DMS 273 treated with DMSO at 0.1 percent for 48 hours (cell line): ENCODE data around the gene BTG1.
"Not testable (repeated sequence)": the region's sequence is repeated elsewhere in the genome, so short reads cannot be mapped to it uniquely, and the experiment has no call there.

Source experiments
- DNase-seq: peaks from one replicate; lab custom pipeline; 2025; lab: John Stamatoyannopoulos, UW

The BTG1 gene

GRCh38 chr12:92149563-92149962 lies 3.9 kb upstream of the BTG1 start:
- no peak for DNase-seq

GRCh38 chr12:92147491-92147890 lies 1.8 kb upstream of the BTG1 start:
- no peak for DNase-seq

DNA sequence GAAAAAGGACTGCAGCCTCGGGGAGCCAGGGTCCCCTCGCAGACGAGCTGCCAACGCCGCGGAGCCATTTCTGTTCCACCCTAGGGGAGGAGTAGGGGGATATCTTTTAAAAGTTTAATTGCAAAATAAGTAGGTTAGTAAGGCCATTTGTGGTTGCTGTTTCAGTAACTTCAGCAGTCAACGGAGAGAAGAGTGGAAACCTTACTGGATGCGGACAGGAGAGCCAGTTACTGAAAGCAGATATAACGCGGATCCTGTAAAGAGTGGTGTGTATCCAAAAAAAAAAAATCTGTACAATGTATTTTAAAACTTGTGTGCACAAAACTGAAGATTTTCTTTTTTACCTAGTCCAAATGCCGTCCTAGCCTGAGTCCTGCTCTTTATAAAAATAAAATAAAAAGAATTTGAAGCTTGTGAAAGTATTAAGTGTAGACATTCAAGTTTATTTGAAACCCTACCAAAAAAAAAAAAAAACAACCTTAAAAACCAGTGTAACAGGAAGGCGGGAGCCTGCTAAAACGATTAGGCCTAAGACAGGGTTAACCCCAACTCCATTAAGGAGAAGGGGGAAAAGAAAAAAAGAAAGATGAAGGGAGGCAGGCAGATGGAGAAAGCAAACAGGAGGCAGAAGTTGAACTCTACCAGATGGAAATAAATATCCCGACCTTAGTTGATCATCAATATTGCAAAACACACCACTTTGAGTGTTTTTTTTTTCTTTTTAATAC lies 1.0 kb upstream of the BTG1 start:
- no peak for DNase-seq

DNA sequence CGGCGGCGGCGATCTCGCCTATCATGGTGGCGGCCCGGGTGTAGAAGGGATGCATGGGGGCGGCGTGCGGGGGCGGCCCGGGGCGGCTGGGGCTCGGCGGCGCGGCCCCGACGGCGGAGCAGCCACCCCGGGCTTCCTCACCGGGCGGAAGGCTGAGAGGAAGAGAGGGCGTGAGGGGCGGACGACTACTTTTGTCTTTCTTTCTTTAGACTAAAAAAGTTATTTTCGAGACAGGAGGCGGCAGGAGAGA lies 240 bp downstream of the BTG1 start:
- no peak for DNase-seq

DNA sequence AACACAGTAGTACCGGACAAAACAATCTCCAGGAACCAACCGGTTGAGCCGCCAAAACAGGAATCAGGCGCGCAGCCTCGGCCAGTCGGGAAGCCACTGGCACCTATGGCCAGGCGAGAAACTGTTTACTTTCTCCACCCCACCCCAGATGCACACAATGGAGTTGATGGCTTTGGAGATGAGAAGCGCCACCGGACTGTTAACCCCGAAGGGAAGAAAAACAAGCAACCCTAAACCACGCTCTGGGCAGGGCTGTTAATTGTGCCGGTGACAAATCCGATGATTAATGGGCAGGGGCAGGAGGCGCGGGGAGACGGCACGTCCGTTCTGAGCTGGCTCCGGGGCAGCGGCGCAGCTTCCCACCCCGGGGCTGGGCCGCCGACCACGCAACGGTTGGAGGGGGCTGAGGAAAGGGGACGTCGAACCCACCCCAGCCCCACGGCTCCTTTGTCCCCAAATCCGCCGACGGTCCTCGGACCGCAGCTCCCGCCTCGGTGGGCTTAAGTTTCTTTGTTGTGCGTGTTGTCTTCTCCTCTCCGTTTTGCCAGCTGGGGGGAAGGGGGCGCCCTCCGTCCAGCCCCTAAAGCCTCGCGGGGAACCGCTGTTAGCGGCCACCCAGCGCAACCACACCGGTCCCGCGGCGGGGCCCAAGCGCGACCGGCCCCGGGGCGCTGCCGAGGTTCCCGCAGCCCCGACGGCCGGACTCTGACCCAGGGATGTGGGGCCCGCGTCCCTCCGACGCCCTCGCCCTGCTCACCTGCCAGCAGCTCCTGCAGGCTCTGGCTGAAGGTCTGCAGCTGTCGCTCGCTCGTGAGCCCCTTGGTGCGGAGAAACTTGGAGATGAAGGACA lies 790 bp downstream of the BTG1 start:
- no peak for DNase-seq

DNA sequence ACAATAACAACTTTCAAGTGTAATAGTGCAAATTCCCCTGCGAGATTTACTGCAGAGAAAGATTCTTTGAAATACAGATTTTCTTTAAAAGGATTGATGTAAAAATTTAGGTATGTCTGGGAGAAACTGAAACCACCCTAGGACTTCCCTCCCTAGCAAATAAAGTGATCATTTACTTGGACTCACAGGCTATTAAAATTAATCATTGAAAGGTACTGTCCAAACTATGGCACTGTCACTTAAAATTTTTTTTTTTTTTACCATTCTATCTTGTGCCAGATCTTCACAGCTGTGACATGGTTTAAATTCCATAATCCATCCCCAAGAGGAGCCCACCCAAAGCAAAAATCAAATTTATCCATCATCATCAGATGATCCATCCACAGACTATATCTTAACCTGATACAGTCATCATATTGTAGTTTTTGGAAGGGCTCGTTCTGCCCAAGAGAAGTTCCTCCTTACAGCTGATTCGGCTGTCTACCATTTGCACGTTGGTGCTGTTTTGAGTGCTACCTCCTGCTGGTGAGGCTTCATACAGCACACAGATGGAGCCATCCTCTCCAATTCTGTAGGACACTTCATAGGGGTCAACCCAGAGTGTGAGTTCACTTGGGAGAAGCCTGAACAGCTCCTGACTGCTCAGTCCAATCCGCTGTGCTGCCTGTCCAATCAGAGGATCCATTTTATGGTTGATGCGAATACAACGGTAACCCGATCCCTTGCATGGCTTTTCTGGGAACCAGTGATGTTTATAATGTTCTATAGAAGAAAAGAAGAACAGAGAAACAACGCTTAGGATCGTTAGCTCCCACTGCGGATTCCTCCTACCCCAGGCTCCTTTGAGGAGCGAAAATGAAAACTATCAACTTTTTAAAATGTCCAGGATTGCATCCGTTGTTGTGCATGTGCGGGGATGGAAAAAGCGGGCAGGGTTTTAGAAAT lies 1.7 kb downstream of the BTG1 start:
- peak; percentile 59 for DNase-seq

DNA sequence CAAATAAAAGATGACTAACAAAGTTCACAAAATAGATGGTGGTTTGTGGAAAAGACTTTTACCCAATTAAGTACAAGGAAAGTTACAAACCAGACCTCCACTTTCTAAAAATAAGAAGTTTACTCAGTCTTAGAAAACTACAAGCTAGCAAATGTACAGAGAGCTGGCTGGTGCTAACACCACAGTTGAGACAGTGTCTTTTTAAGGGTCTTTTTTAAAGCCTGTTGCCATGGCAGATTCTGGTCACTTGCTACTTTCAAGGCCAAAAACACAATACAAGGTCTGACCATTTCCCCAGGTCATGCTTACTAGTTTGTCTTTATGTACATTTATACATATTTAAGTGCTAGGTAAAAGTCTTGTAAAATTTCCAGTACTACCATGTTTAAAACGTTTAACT lies 2.4 kb downstream of the BTG1 start:
- DNase-seq = no peak

- DNase-seq = no peak
These were observed 3.3 kb downstream of the BTG1 start for GRCh38 chr12:92142251-92142926.

DNA sequence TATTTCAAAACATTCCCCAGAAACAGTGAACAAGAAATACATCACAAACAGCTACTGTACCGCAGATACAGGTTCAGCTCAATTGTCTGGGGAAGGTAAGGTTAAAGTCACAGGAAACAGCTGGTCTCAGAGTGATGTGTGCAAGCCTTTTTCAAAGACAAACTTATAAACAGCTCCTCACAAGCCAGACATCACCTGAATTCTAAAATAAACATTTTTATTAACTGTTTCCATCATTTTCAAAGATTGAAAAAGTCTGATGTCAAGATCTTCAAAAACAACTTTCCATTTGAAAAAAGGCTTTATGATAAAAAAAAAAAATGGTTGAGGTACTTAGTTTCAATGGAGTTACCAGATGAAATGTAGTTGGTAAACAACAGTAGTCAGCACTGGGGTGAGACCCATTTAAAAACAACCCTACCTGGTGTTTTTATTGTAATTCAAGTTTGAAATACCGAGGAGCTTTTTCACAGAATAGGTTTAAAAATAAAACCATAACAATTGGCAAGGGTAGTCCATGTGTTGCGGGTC lies 4.0 kb downstream of the BTG1 start:
- DNase-seq = no peak

DNA sequence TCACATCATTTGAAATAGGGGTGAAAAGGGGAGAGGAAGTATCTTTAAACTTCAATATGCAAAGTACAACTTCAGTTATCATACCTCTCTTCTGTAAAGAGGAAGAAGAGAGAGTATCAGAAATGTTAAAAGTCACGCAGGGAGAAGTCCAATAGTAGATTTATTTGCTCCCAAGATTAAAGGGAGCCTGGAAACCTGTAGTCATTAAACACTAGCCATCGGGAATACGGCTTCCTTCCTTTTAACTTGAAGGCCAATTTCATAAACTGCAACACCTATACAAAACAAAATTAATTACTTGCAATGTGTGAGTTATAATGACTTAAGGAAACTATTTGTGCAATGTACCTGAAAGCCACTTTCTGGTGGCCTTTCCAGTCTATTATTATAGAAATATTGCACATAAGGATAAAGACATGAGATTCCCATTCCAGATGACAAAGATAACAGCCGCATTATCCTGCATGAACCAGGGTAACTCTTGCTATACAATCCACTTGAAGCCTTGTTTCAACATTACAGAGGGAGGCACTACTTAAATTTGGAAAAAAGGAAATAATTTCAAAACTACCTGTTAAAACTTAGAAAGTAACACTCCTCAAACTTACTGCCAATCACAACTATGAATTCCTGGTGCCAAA lies 4.6 kb downstream of the BTG1 start:
- DNase-seq = no peak

DNA sequence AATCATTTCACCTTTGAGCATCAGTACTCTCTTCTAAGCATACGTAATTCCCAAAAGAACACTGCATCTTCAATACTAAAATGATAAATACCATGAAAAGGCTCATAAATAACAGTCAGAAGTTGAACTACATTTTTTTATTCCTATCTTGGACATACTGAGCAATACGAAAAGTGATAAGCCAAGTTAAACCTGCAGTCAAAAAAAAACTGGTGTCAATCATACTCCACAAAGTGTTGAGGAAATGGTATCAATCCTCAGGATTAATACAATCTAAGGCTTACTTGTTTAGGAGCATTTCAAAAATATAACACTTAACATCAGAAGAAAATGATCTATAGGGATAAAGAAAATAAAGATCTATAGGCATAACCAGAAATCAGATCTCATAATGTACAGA lies 5.5 kb downstream of the BTG1 start:
- no peak for DNase-seq

DNA sequence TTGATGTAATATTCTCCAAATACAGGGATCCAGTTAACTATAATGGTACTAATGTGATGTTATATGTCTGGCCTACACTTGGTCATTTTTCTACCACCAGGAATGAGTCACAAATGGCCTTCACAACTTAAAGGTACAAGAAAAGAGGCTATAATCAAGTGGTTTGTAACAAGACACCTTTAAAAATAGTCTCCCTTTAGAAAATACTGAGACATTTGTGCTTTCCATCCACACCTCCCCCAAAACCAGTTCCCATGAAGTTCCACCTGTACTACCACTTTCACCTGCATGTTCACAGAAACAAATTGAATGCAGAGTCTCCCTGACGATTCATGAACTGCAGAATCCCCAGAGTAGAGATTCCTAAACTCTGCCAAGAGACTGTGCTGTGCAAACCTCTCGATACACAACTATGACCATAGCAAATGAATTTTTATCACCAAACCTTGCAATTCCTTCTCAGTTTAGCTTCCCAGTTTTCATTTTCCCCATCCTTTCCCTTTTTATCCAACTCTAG lies 6.0 kb downstream of the BTG1 start:
- no peak for DNase-seq

- no peak for DNase-seq
These were observed 7.0 kb downstream of the BTG1 start for GRCh38 chr12:92138626-92139025.

GRCh38 chr12:92138144-92138543 lies 7.5 kb downstream of the BTG1 start:
- no peak for DNase-seq

GRCh38 chr12:92136965-92137721 lies 8.5 kb downstream of the BTG1 start:
- DNase-seq = no peak

- DNase-seq = no peak
These were observed 9.5 kb downstream of the BTG1 start for GRCh38 chr12:92136026-92136730.

- not testable (repeated sequence) for DNase-seq
These were observed 10.1 kb downstream of the BTG1 start for GRCh38 chr12:92135541-92135940.

DNA sequence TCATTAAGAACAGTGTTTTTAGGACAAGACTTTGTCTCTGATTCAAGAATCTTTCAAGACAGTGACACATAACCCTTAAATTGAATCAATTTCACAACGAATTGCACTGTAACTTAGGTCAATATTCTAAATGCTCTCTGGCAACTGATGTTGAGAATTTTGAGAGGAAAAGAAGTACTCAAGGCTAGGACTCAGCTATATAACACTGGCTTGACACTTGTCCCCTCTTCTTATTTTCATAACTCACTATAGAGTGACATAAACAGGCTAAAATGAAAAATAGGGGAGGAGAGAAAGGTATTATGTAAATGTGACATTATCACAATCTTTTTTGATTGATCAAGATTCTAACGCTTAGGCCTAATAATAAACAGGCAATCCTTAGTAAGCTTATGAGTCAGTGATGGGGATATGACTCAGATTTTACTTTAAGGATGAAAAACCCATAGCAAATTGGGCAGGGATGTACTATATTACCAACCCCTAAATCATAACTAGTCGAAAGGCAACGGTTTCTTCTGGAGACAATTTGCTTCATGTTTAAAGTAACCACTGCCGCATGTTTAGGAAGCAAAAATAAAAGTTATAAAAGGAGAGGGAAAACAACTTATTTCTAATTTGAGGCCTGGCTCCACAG lies 10.9 kb downstream of the BTG1 start:
- DNase-seq = no peak
